Measurements from ENCODE around the gene KMT2E.

- no peak for TF ChIP-seq CTCF (IDR thresholded peaks at IDR 0.05; ENCODE audit: low read depth, low read length, poor library complexity, severe bottlenecking)
- TF ChIP-seq EZH2phosphoT487 (IDR thresholded peaks at IDR 0.05; ENCODE audit: borderline replicate concordance, low read length): no peak
These were observed 33.9 kb downstream of the KMT2E start for GRCh38 chr7:105047932-105048331.

All from DOHH2 (cell line).